HEK293 (cell line): ENCODE data around the gene JCHAIN.

Experiments
- SP2 ChIP-seq: fragments of 450-650 bp; formaldehyde crosslinking; IDR thresholded peaks from 2 replicates; pipeline ENCODE4 v1.5.1; 2016; ENCODE audit warnings: missing biosample characterization, missing genetic modification characterization
- YY1 ChIP-seq: fragments of 450-650 bp; formaldehyde crosslinking; IDR thresholded peaks from 2 replicates; pipeline ENCODE4 v1.5.1; 2018; ENCODE audit warnings: missing biosample characterization, missing genetic modification characterization
- ZNF138 ChIP-seq: fragments of 450-650 bp; formaldehyde crosslinking; IDR thresholded peaks from 2 replicates; pipeline ENCODE4 v1.5.1; 2016; ENCODE audit warnings: missing biosample characterization, missing genetic modification characterization, borderline replicate concordance
- ZNF660 ChIP-seq: fragments of 450-650 bp; IDR thresholded peaks from 2 replicates; pipeline ENCODE4 v1.5.1; 2018; ENCODE audit warnings: missing biosample characterization, mild to moderate bottlenecking, missing genetic modification characterization
- ZNF785 ChIP-seq: fragments of 450-650 bp; formaldehyde crosslinking; IDR thresholded peaks from 2 replicates; pipeline ENCODE4 v1.5.1; 2016; ENCODE audit warnings: missing biosample characterization, missing genetic modification characterization
- ZSCAN30 ChIP-seq: fragments of 450-650 bp; IDR thresholded peaks from 2 replicates; pipeline ENCODE4 v1.5.1; 2018; ENCODE audit warnings: missing biosample characterization, mild to moderate bottlenecking, missing genetic modification characterization, moderate library complexity
- TF ChIP-seq, protein P1 (sequence below): fragments of 450-650 bp; formaldehyde crosslinking; IDR thresholded peaks from 2 replicates; pipeline ENCODE4 v1.5.1; 2016; ENCODE audit warnings: missing biosample characterization, missing genetic modification characterization
- TF ChIP-seq, protein P2 (sequence below): fragments of 450-650 bp; formaldehyde crosslinking; IDR thresholded peaks from 2 replicates; pipeline ENCODE4 v1.5.1; 2017; ENCODE audit warnings: missing biosample characterization, missing genetic modification characterization
- TF ChIP-seq, protein P3 (sequence below): sonication (generic); formaldehyde crosslinking; IDR thresholded peaks from 2 replicates; pipeline ENCODE4 v1.8.1; 2022; ENCODE audit warnings: mild to moderate bottlenecking, moderate library complexity, missing genetic modification reagents
- TF ChIP-seq, protein P4 (sequence below): fragments of 450-650 bp; formaldehyde crosslinking; IDR thresholded peaks from 2 replicates; pipeline ENCODE4 v1.5.1; 2016; ENCODE audit warnings: missing biosample characterization, missing genetic modification characterization

DNA sequence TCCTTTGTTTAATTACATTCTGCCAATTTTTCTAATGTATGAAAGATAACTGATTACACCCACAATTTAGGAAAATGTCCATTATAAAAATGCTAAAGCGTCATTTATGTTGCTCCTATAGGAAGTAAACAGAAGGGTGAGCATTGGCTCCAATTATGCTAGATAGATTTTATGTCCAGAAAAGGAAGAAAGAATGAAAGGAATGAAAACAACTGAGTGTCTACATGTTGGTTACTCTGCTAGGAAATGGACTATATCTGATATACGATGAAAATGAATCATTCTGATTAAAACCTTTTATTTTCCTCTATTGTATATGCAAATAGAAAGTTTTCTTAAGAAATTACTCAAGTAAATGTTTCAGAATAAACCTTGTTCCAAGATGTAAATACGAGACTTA, 36.1 kb downstream of the JCHAIN start:
- TF ChIP-seq, protein P1, sequence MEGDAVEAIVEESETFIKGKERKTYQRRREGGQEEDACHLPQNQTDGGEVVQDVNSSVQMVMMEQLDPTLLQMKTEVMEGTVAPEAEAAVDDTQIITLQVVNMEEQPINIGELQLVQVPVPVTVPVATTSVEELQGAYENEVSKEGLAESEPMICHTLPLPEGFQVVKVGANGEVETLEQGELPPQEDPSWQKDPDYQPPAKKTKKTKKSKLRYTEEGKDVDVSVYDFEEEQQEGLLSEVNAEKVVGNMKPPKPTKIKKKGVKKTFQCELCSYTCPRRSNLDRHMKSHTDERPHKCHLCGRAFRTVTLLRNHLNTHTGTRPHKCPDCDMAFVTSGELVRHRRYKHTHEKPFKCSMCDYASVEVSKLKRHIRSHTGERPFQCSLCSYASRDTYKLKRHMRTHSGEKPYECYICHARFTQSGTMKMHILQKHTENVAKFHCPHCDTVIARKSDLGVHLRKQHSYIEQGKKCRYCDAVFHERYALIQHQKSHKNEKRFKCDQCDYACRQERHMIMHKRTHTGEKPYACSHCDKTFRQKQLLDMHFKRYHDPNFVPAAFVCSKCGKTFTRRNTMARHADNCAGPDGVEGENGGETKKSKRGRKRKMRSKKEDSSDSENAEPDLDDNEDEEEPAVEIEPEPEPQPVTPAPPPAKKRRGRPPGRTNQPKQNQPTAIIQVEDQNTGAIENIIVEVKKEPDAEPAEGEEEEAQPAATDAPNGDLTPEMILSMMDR: no peak
- TF ChIP-seq, protein P2, sequence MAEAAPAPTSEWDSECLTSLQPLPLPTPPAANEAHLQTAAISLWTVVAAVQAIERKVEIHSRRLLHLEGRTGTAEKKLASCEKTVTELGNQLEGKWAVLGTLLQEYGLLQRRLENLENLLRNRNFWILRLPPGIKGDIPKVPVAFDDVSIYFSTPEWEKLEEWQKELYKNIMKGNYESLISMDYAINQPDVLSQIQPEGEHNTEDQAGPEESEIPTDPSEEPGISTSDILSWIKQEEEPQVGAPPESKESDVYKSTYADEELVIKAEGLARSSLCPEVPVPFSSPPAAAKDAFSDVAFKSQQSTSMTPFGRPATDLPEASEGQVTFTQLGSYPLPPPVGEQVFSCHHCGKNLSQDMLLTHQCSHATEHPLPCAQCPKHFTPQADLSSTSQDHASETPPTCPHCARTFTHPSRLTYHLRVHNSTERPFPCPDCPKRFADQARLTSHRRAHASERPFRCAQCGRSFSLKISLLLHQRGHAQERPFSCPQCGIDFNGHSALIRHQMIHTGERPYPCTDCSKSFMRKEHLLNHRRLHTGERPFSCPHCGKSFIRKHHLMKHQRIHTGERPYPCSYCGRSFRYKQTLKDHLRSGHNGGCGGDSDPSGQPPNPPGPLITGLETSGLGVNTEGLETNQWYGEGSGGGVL (tag by site-specific recombination): no peak
- TF ChIP-seq ZSCAN30 (tag by site-specific recombination): no peak
- no peak for TF ChIP-seq ZNF138 (tag by site-specific recombination)
- TF ChIP-seq YY1 (tag by site-specific recombination): no peak
- TF ChIP-seq, protein P3, sequence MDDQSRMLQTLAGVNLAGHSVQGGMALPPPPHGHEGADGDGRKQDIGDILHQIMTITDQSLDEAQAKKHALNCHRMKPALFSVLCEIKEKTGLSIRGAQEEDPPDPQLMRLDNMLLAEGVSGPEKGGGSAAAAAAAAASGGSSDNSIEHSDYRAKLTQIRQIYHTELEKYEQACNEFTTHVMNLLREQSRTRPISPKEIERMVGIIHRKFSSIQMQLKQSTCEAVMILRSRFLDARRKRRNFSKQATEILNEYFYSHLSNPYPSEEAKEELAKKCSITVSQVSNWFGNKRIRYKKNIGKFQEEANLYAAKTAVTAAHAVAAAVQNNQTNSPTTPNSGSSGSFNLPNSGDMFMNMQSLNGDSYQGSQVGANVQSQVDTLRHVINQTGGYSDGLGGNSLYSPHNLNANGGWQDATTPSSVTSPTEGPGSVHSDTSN (CRISPR knock-in tag): no peak
- TF ChIP-seq, protein P4, sequence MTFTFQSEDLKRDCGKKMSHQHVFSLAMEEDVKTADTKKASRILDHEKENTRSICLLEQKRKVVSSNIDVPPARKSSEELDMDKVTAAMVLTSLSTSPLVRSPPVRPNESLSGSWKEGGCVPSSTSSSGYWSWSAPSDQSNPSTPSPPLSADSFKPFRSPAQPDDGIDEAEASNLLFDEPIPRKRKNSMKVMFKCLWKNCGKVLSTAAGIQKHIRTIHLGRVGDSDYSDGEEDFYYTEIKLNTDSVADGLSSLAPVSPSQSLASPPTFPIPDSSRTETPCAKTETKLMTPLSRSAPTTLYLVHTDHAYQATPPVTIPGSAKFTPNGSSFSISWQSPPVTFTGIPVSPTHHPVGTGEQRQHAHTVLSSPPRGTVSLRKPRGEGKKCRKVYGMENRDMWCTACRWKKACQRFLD (tag by site-specific recombination): no peak
- no peak for TF ChIP-seq ZNF660 (tag by site-specific recombination)
- no peak for TF ChIP-seq ZNF785 (tag by site-specific recombination)
- no peak for TF ChIP-seq SP2
